SK-MEL-5 (cell line): Measurements from ENCODE around the gene BID. TPM values are rescaled to one million over a fixed set of nuclear protein-coding genes. Genes with fewer than 3 reads are reported as not detected.
"Not testable (repeated sequence)": the region's sequence is repeated elsewhere in the genome, so short reads cannot be mapped to it uniquely, and the experiment has no call there.

Experiments
- DNase-seq: peaks from one replicate; pipeline ENCODE4 v3.0.0-alpha.2; 2016; ENCODE audit warnings: low read depth, low spot score
- in situ Hi-C: cut with HindIII; loops from 2 replicates; pipeline ENCODE4 v1.10.0; 2016; ENCODE audit warnings: low sequenced_read_pairs, high pct_unique_total_duplicates, low pct_unique_long_range_greater_than_20kb
- small RNA-seq, 2 experiments: library from RNA; depleted of rRNA; stranded (forward); fragments of <200 nt; gene quantifications; one replicate each; pipeline ENCODE3, GENCODE V24; 2014
- total RNA-seq: library from RNA; depleted of rRNA; stranded (reverse); fragments of >200 nt; shearing (Covaris generic); gene quantifications from 2 replicates; pipeline ENCODE4 v1.2.3, GENCODE V29; 2014; rRNA removed

Gene BID
- total RNA-seq, 1 experiment from 2014 or later, result 81.7 TPM

GRCh38 chr22:17700778-17701177, 73.5 kb downstream of the BID start:
- DNase-seq, result peak; percentile 22
- in situ Hi-C loops, result no loop called here

- in situ Hi-C loops, result no loop called here
Observed at GRCh38 chr22:17699696-17700340, 74.5 kb downstream of the BID start.

DNA sequence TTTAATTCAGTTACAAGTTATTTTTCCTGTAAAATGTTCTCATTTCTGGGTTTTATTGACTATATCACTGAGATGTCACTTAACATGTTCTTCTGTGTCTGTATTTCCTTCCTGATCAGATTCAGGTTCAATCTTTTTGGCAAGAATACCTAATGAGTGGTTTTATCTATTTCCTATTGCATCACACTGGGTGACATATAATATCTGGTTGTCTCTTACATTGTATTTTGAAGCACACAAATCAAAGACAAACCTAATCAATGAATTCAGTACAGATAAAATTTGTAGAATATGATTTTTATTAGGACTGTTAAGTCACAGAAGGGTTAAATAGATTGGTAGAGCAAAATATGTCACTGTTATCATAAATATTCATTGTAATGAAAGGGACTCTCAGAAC, 75.3 kb downstream of the BID start:
- in situ Hi-C loops, result no loop called here
- DNase-seq, result no peak

More at GRCh38 chr22:17699696-17700340, 74.5 kb downstream of the BID start:
- no peak for DNase-seq

GRCh38 chr22:17698276-17698675, 76.0 kb downstream of the BID start:
- DNase-seq, in situ Hi-C loops: not testable (repeated sequence)

DNA sequence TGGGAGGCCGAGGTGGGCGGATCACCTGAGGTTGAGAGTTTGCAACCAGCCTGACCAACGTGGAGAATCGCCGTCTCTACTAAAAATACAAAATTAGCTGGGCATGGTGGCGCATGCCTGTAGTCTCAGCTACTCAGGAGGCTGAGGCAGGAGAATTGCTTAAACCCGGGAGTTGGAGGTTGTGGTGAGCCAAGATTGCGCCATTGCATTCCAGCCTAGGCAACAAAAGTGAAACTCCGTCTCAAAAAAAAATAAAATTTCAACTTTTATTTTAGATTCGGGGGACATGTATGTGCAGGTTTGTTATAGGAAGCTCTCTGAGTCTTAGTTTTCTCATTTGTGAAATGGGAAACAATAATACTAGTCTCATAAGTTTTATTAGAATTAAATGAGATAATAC, 77.1 kb downstream of the BID start:
- DNase-seq, in situ Hi-C loops: not testable (repeated sequence)

GRCh38 chr22:17695986-17696385, 78.3 kb downstream of the BID start:
- DNase-seq, result peak; percentile 70
- in situ Hi-C loops, result no loop called here

DNA sequence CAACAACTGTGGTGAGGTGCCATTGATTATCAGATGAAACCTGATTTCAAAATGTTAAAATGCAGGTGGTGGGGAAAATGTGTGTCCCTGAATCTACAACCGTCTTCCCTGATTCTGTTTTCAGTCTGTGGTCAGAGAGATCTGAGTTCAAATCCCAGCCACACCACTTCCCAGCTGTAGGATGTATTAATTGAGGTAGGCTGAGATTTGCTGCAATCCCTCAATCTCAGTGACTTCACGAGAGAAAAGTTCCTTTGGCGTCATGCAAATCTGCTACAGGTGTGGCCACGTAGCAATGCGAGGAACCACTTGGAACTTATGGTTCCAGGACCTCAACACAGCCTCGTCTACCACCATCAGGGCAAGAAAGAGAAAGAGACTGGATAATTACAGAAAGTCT, 79.5 kb downstream of the BID start:
- DNase-seq, result no peak
- in situ Hi-C loops, result no loop called here

- no peak for DNase-seq
- in situ Hi-C loops, result no loop called here
Observed at GRCh38 chr22:17694193-17694592, 80.1 kb downstream of the BID start.

- DNase-seq, result no peak
- in situ Hi-C loops, result no loop called here
Observed at GRCh38 chr22:17692841-17693240, 81.4 kb downstream of the BID start.

GRCh38 chr22:17684245-17684644, 90.0 kb downstream of the BID start:
- in situ Hi-C loops, result no loop called here
- no peak for DNase-seq

Small RNAs within 50 kb of the gene (small RNA-seq; reads per million reads assigned to genes)
- gene MIR3198-1, result 0 reads per million in 2 experiments

Other genes with a start within 250 kb of the BID start
- 0.08 TPM in 1 of 2 replicates, not detected in the other for gene SLC25A18, start 211.0 kb downstream of the BID start, total RNA-seq
- gene ATP6V1E1, start 145.7 kb downstream of the BID start, total RNA-seq, result 353 and 392 TPM in 2 replicates
- gene BCL2L13, start 135.7 kb downstream of the BID start, total RNA-seq, result 174 and 210 TPM in 2 replicates